Breast epithelium (tissue), 3 donors: ENCODE results near the gene TSEN54.

Source experiments
- POLR2A ChIP-seq: fragments of 450-650 bp; IDR thresholded peaks from one replicate; pipeline ENCODE4 v1.6.1; 2016; ENCODE audit warnings: antibody characterized with exemption, mild to moderate bottlenecking, moderate library complexity
- POLR2AphosphoS5 ChIP-seq, 3 donors: sonication (generic); formaldehyde crosslinking; IDR thresholded peaks; one replicate each; pipeline ENCODE4 v1.6.1; 2017; ENCODE audit warnings: antibody characterized with exemption in 3 of 3

DNA sequence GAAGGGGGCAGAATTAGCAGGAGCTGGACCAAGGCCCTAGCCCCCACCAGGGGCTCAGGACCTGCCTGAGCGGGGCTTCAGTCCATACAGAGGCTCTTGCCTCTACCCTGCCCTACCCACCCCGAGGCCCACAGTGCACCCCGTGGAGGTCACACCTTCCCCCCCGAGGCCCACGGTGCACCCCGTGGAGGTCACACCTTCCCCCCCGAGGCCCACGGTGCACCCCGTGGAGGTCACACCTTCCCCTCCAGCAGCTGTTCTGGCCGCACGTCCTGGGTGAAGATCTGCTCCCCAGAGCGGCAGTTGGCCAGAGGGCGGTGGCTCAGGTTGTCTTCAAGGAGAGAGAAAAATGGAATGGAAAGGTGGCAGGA is 12.4 kb upstream of the TSEN54 start:
- TF ChIP-seq POLR2AphosphoS5 (IDR thresholded peaks at IDR 0.05) (no peak), POLR2A (no peak)
